IMR-90 (cell line): ENCODE results near the gene FRY. TPM values are rescaled to one million over a fixed set of nuclear protein-coding genes. Genes with fewer than 3 reads are reported as not detected.

Source experiments
- ATAC-seq: fragments of 200-7000 bp; cut with Tn5 transposase; 2 replicates; pipeline ENCODE4 v1.9.1; 2020; ENCODE audit warnings: low read depth, mild to moderate bottlenecking, moderate library complexity
- BruUV-seq: library from RNA; stranded (reverse); fragments of 400-500 nt; replicated peaks from 2 replicates; lab custom pipeline; 2021; lab: Mats Ljungman, UMichigan
- CTCF ChIA-PET: fragments of 300-600 bp; formaldehyde crosslinking; extraction: SDS; loops from one replicate; lab custom pipeline; 2021; ENCODE audit warnings: antibody characterized with exemption; lab: Yijun Ruan, JAX
- POLR2A ChIA-PET: fragments of 300-600 bp; sonication (Branson Sonifier 250); formaldehyde crosslinking; loops from one replicate; lab custom pipeline; 2022; ENCODE audit warnings: antibody characterized with exemption; ENCODE audit not compliant: unreplicated experiment; lab: Charles Lee
- DNase-seq: peaks from one replicate; pipeline ENCODE4 v3.0.0; 2013
- H2AFZ ChIP-seq: replicated peaks from 2 replicates; pipeline ENCODE3; 2013; ENCODE audit warnings: low read length, mild to moderate bottlenecking; ENCODE audit not compliant: poor library complexity
- H2AK5ac ChIP-seq: 2 replicates; pipeline ENCODE4 v1.6.1; 2013; ENCODE audit warnings: low read depth, low read length, inconsistent platforms
- H2AK9ac ChIP-seq: replicated peaks from 2 replicates; pipeline ENCODE3; 2013; ENCODE audit warnings: mild to moderate bottlenecking, low read depth, low read length, moderate library complexity; ENCODE audit not compliant: poor library complexity
- H2BK120ac ChIP-seq: 2 replicates; pipeline ENCODE4 v1.6.1; 2013; ENCODE audit warnings: low read depth, low read length, inconsistent platforms
- H2BK15ac ChIP-seq: 3 replicates; pipeline ENCODE4 v1.6.1; 2013; ENCODE audit warnings: low read depth, low read length, inconsistent platforms
- H2BK20ac ChIP-seq: 2 replicates; pipeline ENCODE4 v1.6.1; 2013; ENCODE audit warnings: low read depth, mild to moderate bottlenecking, inconsistent platforms, low read length, moderate library complexity
- H2BK5ac ChIP-seq: 2 replicates; pipeline ENCODE4 v1.6.1; 2013; ENCODE audit warnings: mild to moderate bottlenecking, low read depth, low read length, inconsistent platforms; ENCODE audit not compliant: poor library complexity, severe bottlenecking
- H3K14ac ChIP-seq: replicated peaks from 2 replicates; pipeline ENCODE4 v1.6.1; 2013; ENCODE audit warnings: low read depth, low read length, inconsistent platforms
- H3K18ac ChIP-seq: 2 replicates; pipeline ENCODE4 v1.6.1; 2013; ENCODE audit warnings: low read depth, low read length, control low read depth
- H3K23ac ChIP-seq: 2 replicates; pipeline ENCODE4 v1.6.1; 2013; ENCODE audit warnings: low read depth, low read length, inconsistent platforms
- H3K27ac ChIP-seq: 2 replicates; pipeline ENCODE4 v1.5.1; 2013; ENCODE audit warnings: mild to moderate bottlenecking, control low read depth, low read length; ENCODE audit not compliant: insufficient read depth
- H3K27me3 ChIP-seq: 2 replicates; pipeline ENCODE4 v1.6.1; 2013; ENCODE audit warnings: low read length; ENCODE audit not compliant: control insufficient read depth, insufficient read depth
- H3K36me3 ChIP-seq: 2 replicates; pipeline ENCODE4 v1.6.1; 2013; ENCODE audit warnings: low read length, mixed read lengths; ENCODE audit not compliant: control insufficient read depth, insufficient read depth
- H3K4ac ChIP-seq: 2 replicates; pipeline ENCODE4 v1.6.1; 2013; ENCODE audit warnings: low read depth, low read length, inconsistent platforms
- H3K4me1 ChIP-seq: 2 replicates; pipeline ENCODE4 v1.6.1; 2013; ENCODE audit warnings: low read length, mixed read lengths; ENCODE audit not compliant: control insufficient read depth, insufficient read depth
- H3K4me2 ChIP-seq: 2 replicates; pipeline ENCODE4 v1.6.1; 2013; ENCODE audit warnings: low read depth, mild to moderate bottlenecking, control low read depth, low read length, moderate library complexity
- H3K4me3 ChIP-seq: 2 replicates; pipeline ENCODE4 v1.5.1; 2013; ENCODE audit warnings: low read depth, mild to moderate bottlenecking, control low read depth, low read length, moderate library complexity; ENCODE audit not compliant: insufficient read depth
- H3K56ac ChIP-seq: 2 replicates; pipeline ENCODE4 v1.6.1; 2013; ENCODE audit warnings: low read length, inconsistent platforms; ENCODE audit not compliant: insufficient read depth; ENCODE audit errors: extremely low read depth
- H3K79me1 ChIP-seq, 2 experiments: 2 replicates each; pipeline ENCODE4 v1.6.1; 2013; ENCODE audit warnings: low read length in 2 of 2, inconsistent platforms in 1 of 2, low read depth in 1 of 2
- H3K9ac ChIP-seq: 2 replicates; pipeline ENCODE4 v1.6.1; 2013; ENCODE audit warnings: low read depth, low read length, control low read depth
- H3K9me1 ChIP-seq: 2 replicates; pipeline ENCODE4 v1.6.1; 2013; ENCODE audit warnings: low read length, inconsistent platforms; ENCODE audit not compliant: insufficient read depth
- H3K9me3 ChIP-seq: 2 replicates; pipeline ENCODE4 v1.6.1; 2013; ENCODE audit warnings: low read length; ENCODE audit not compliant: control insufficient read depth, insufficient read depth
- H4K20me1 ChIP-seq: 2 replicates; pipeline ENCODE4 v1.6.1; 2013; ENCODE audit warnings: low read length, inconsistent platforms; ENCODE audit not compliant: insufficient read depth
- H4K5ac ChIP-seq: 2 replicates; pipeline ENCODE4 v1.6.1; 2013; ENCODE audit warnings: mild to moderate bottlenecking, low read depth, low read length, control low read depth
- H4K8ac ChIP-seq, 2 experiments: 2 replicates each; pipeline ENCODE4 v1.6.1; 2013; ENCODE audit warnings: low read depth in 2 of 2, low read length in 2 of 2, control low read depth in 1 of 2, inconsistent platforms in 1 of 2
- H4K91ac ChIP-seq: 2 replicates; pipeline ENCODE4 v1.6.1; 2013; ENCODE audit warnings: low read depth, low read length, inconsistent platforms; ENCODE audit not compliant: insufficient read depth
- CEBPB ChIP-seq: IDR thresholded peaks from 2 replicates; pipeline ENCODE4 v1.6.1; 2012; ENCODE audit warnings: low read depth, low read length, improper control_type of control experiment
- CTCF ChIP-seq: conservative IDR thresholded peaks from 2 replicates; pipeline ENCODE4 v1.5.1; 2012; ENCODE audit warnings: mild to moderate bottlenecking, low read depth, low read length, improper control_type of control experiment
- ELK1 ChIP-seq: fragments of 150-350 bp; IDR thresholded peaks from 2 replicates; pipeline ENCODE4 v1.6.1; 2016; ENCODE audit warnings: low read depth, mild to moderate bottlenecking, low read length, moderate library complexity, borderline replicate concordance
- FOS ChIP-seq: fragments of 150-350 bp; IDR thresholded peaks from 2 replicates; pipeline ENCODE4 v1.6.1; 2016; ENCODE audit warnings: low read depth, low read length
- MAFK ChIP-seq: IDR thresholded peaks from 2 replicates; pipeline ENCODE4 v1.6.1; 2012; ENCODE audit warnings: low read depth, low read length, improper control_type of control experiment
- MAZ ChIP-seq: IDR thresholded peaks from 2 replicates; pipeline ENCODE4 v1.6.1; 2012; ENCODE audit warnings: low read depth, mild to moderate bottlenecking, low read length, improper control_type of control experiment, moderate library complexity, borderline replicate concordance
- MXI1 ChIP-seq: IDR thresholded peaks from 2 replicates; pipeline ENCODE4 v1.6.1; 2012; ENCODE audit warnings: low read depth, mild to moderate bottlenecking, low read length, moderate library complexity, borderline replicate concordance
- NFE2L2 ChIP-seq: fragments of 150-350 bp; IDR thresholded peaks from 2 replicates; pipeline ENCODE4 v1.6.1; 2016; ENCODE audit warnings: low read depth, mild to moderate bottlenecking, low read length
- RAD21 ChIP-seq: IDR thresholded peaks from 2 replicates; pipeline ENCODE4 v1.6.1; 2012; ENCODE audit warnings: low read length, improper control_type of control experiment
- RFX5 ChIP-seq: IDR thresholded peaks from 2 replicates; pipeline ENCODE4 v1.8.0; 2012; ENCODE audit warnings: low read depth, mild to moderate bottlenecking, low read length, moderate library complexity
- SMC3 ChIP-seq: fragments of 150-350 bp; IDR thresholded peaks from 2 replicates; pipeline ENCODE4 v1.6.1; 2016; ENCODE audit warnings: low read depth, mild to moderate bottlenecking, antibody characterized with exemption, low read length, moderate library complexity
- WGBS, 2 experiments: methylation state at CpG; one replicate each; pipeline versions ENCODE4 v1.1.5 to v1.1.7; 2013; ENCODE audit warnings: missing lambda C conversion rate in 2 of 2; ENCODE audit not compliant: insufficient read length in 1 of 2; ENCODE audit errors: extremely low coverage in 2 of 2; 5-methylcytosine and 5-hydroxymethylcytosine counted together
- dilution Hi-C: fragments of 300-500 bp; cut with HindIII; formaldehyde crosslinking; loops from one replicate; pipeline ENCODE4 v1.14.3; 2018; ENCODE audit warnings: low sequenced_read_pairs; ENCODE audit not compliant: unreplicated experiment
- in situ Hi-C: fragments of 300-500 bp; cut with MboI; formaldehyde crosslinking; loops from 3 replicates; pipeline ENCODE4 v1.14.3; 2019; ENCODE audit warnings: low sequenced_read_pairs, inconsistent platforms, mixed read lengths
- intact Hi-C: fragments of 100-400 bp; cut with micrococcal nuclease; formaldehyde crosslinking; loops from 2 replicates; pipeline ENCODE4 v1.10.0; 2022
- polyA plus RNA-seq, 3 experiments: library from polyadenylated mRNA; depleted of rRNA; stranded (reverse); fragments of >200 nt; gene quantifications; 2 replicates each; pipeline ENCODE4 v1.2.3, GENCODE V29; 2012; ENCODE audit warnings: low replicate concordance in 1 of 3
- total RNA-seq: library from RNA; depleted of rRNA; stranded (reverse); fragments of >200 nt; gene quantifications from 2 replicates; pipeline ENCODE4 v1.2.3, GENCODE V29; 2012

Gene FRY
- total and polyA plus RNA-seq, 2 of the 4 experiments (the other 2 are of a cell fraction), result 3.0 to 4.8 TPM

- no peak overlapping the region for H3K4me3 ChIP-seq
- H3K9ac ChIP-seq, result no peak overlapping the region
- H2BK20ac ChIP-seq, result no peak overlapping the region
- POLR2A ChIA-PET, result no interaction called here
- no peak overlapping the region for H4K8ac ChIP-seq
- H4K5ac ChIP-seq, result no peak overlapping the region
- no peak overlapping the region for H4K91ac ChIP-seq
- H3K79me1 ChIP-seq, result peaks cover 0 to 2% of the 10 kb centered on the region in 2 experiments; a peak in 2 of 4 replicates
- BruUV-seq, result no TSS peak
- H3K9me3 ChIP-seq, result no peaks in the 10 kb centered on the region
- 0 out of 2 replicates have a peak, but pooled peaks cover 4% of the 10 kb centered on the region for H3K36me3 ChIP-seq
- H4K20me1 ChIP-seq, result no peaks in the 10 kb centered on the region
- H2BK5ac ChIP-seq, result no peak overlapping the region
- H2BK15ac ChIP-seq, result no peak overlapping the region
- H3K27ac ChIP-seq, result no peak overlapping the region
- ATAC-seq (peak; percentile 65), DNase-seq (peak; percentile 71)
- TF ChIP-seq MXI1 (no peak), NFE2L2 (no peak), MAFK (no peak), SMC3 (no peak), ELK1 (no peak), MAZ (no peak), RAD21 (no peak), RFX5 (no peak), FOS (peak; percentile 34; the same call in 1 of the 2 replicates), CEBPB (peak; percentile 89), CTCF (no peak)
- no CpG with 5 or more reads among the region's 2 CpGs for WGBS, 2 experiments
- H3K56ac ChIP-seq, result no peak overlapping the region
- CTCF ChIA-PET, result no interaction called here
- peak overlapping the region; percentile 39 for H2AFZ ChIP-seq
- no peak overlapping the region for H2AK9ac ChIP-seq
- no peak overlapping the region for H2AK5ac ChIP-seq
- H3K18ac ChIP-seq, result no peak overlapping the region
- H3K9me1 ChIP-seq, result no peaks in the 10 kb centered on the region
- no peak overlapping the region for H3K4me2 ChIP-seq
- H3K23ac ChIP-seq, result no peak overlapping the region
- H3K27me3 ChIP-seq, result no peaks in the 10 kb centered on the region
- H3K14ac ChIP-seq, result no peak overlapping the region
- dilution Hi-C loops (no loop called here), intact Hi-C loops (no loop called here), in situ Hi-C loops (no loop called here)
- H3K4ac ChIP-seq, result no peak overlapping the region
- peaks cover 2% of the 10 kb centered on the region; the same call in 1 of the 2 replicates for H3K4me1 ChIP-seq
- H2BK120ac ChIP-seq, result no peak overlapping the region
Measured at GRCh38 chr13:32330441-32330840, 298.9 kb downstream of the FRY start.
